ENCODE results near the gene CHAC1.

The CHAC1 gene

GRCh38 chr15:40957041-40957555 lies 3.8 kb downstream of the CHAC1 start:
- H3K36me3 ChIP-seq = no peaks in the 10 kb centered on the region
- TF ChIP-seq CTCF (IDR thresholded peaks at IDR 0.05; ENCODE audit: low read depth, low read length) = no peak
- DNase-seq = no peak
- H3K4me3 ChIP-seq (ENCODE audit: low read depth, low read length) = no peak overlapping the region; the same call in 1 of the 2 replicates
- H3K27me3 ChIP-seq = no peaks in the 10 kb centered on the region
- peaks cover 10% of the 10 kb centered on the region for H3K4me1 ChIP-seq
- no peaks in the 10 kb centered on the region for H3K9me3 ChIP-seq

- no peaks in the 10 kb centered on the region for H3K36me3 ChIP-seq
- H3K4me3 ChIP-seq (ENCODE audit: low read depth, low read length) = no peak overlapping the region
- no peaks in the 10 kb centered on the region for H3K27me3 ChIP-seq
- H3K9me3 ChIP-seq = no peaks in the 10 kb centered on the region
- peaks cover 10% of the 10 kb centered on the region for H3K4me1 ChIP-seq
- peak; percentile 71 for DNase-seq
- no peak for TF ChIP-seq CTCF (IDR thresholded peaks at IDR 0.05; ENCODE audit: low read depth, low read length)
Observed at GRCh38 chr15:40957581-40958051, 4.3 kb downstream of the CHAC1 start.

GRCh38 chr15:40958146-40958545 lies 4.9 kb downstream of the CHAC1 start:
- no peak for TF ChIP-seq CTCF (IDR thresholded peaks at IDR 0.05; ENCODE audit: low read depth, low read length)
- Histone ChIP-seq H3K4me1 (peaks cover 10% of the 10 kb centered on the region), H3K4me3 (ENCODE audit: low read depth, low read length) (no peak overlapping the region), H3K9me3 (no peaks in the 10 kb centered on the region), H3K27me3 (no peaks in the 10 kb centered on the region), H3K36me3 (no peaks in the 10 kb centered on the region)
- no peak for DNase-seq

DNA sequence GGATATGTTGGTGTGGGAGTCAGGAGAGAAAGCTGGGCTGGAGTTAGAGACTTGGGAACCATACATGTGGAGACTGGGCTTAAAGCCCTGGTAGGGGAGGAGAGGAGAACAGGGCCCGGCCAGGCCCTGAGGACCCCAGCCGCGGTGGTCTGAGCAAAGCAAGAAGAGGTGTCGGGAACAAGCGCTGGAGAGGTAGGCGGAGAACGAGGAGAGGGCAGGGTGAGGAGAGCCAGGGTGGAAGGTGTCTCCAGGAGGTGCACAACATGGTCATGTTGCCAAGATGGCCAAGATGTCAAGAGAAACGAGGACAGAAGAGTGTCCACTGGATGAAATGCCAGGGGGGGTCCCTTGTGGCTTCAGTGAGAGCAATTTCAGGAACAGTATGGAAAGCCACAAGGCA lies 5.5 kb downstream of the CHAC1 start:
- no peak for TF ChIP-seq CTCF (IDR thresholded peaks at IDR 0.05; ENCODE audit: low read depth, low read length)
- H3K4me1 ChIP-seq = peaks cover 10% of the 10 kb centered on the region
- no peaks in the 10 kb centered on the region for H3K9me3 ChIP-seq
- H3K4me3 ChIP-seq (ENCODE audit: low read depth, low read length) = no peak overlapping the region
- no peaks in the 10 kb centered on the region for H3K27me3 ChIP-seq
- no peak for DNase-seq
- H3K36me3 ChIP-seq = no peaks in the 10 kb centered on the region

GRCh38 chr15:40959331-40960141 lies 6.3 kb downstream of the CHAC1 start:
- no peak for TF ChIP-seq CTCF (IDR thresholded peaks at IDR 0.05; ENCODE audit: low read depth, low read length)
- no peaks in the 10 kb centered on the region for H3K27me3 ChIP-seq
- DNase-seq = peak; percentile 61
- H3K9me3 ChIP-seq = no peaks in the 10 kb centered on the region
- no peaks in the 10 kb centered on the region for H3K36me3 ChIP-seq
- peaks cover 10% of the 10 kb centered on the region for H3K4me1 ChIP-seq
- H3K4me3 ChIP-seq (ENCODE audit: low read depth, low read length) = no peak overlapping the region

Measured in BE2C (cell line).